Tibial artery (tissue), 4 donors: ENCODE measurements around the gene CAMKK2.

Experiments used
- DNase-seq, 2 donors: peaks; one replicate each; pipeline ENCODE4 v3.0.0-alpha.2; 2019
- H3K27ac ChIP-seq, 2 donors: fragments of 200-600 bp; sonication (generic) in 1 of 2; 1 replicate in 1 of 2; 2 replicates in 1 of 2; pipeline ENCODE4 v1.5.1; 2018 to 2019; ENCODE audit warnings: mild to moderate bottlenecking in 1 of 2
- H3K27me3 ChIP-seq, 2 donors: fragments of 200-600 bp; sonication (generic) in 1 of 2; one replicate each; pipeline versions ENCODE4 v1.5.1 to v1.6.0; 2016 to 2019
- H3K36me3 ChIP-seq, 3 donors: fragments of 200-600 bp; sonication (generic) in 2 of 3; one replicate each; pipeline ENCODE4 v1.5.1; 2016 to 2019; ENCODE audit warnings: mild to moderate bottlenecking in 2 of 3
- H3K4me1 ChIP-seq, 4 donors: fragments of 200-600 bp; sonication (generic) in 2 of 4; 1 replicate in 3 of 4; 2 replicates in 1 of 4; pipeline ENCODE4 v1.5.1; 2016 to 2019
- H3K4me3 ChIP-seq, 2 donors: fragments of 200-600 bp; sonication (generic) in 1 of 2; 1 replicate in 1 of 2; 2 replicates in 1 of 2; pipeline ENCODE4 v1.5.1; 2018 to 2019; ENCODE audit warnings: mild to moderate bottlenecking in 2 of 2
- H3K9me3 ChIP-seq, 3 donors: fragments of 200-600 bp; sonication (generic) in 1 of 3; one replicate each; pipeline ENCODE4 v1.5.1; 2016 to 2019
- intact Hi-C: fragments of 100-400 bp; cut with DNase I; formaldehyde crosslinking; loops from one replicate; pipeline ENCODE4 v1.15.0; 2023; ENCODE audit warnings: low total_unique reads
- TF ChIP-seq, protein P1 (sequence below), 2 experiments: fragments of 200-600 bp in 1 of 2; fragments of 450-650 bp in 1 of 2; IDR thresholded peaks; one replicate each; pipeline ENCODE4 v1.5.1; 2017 to 2019; ENCODE audit warnings: antibody characterized with exemption in 2 of 2, mild to moderate bottlenecking in 1 of 2, moderate library complexity in 1 of 2

The CAMKK2 gene

DNA sequence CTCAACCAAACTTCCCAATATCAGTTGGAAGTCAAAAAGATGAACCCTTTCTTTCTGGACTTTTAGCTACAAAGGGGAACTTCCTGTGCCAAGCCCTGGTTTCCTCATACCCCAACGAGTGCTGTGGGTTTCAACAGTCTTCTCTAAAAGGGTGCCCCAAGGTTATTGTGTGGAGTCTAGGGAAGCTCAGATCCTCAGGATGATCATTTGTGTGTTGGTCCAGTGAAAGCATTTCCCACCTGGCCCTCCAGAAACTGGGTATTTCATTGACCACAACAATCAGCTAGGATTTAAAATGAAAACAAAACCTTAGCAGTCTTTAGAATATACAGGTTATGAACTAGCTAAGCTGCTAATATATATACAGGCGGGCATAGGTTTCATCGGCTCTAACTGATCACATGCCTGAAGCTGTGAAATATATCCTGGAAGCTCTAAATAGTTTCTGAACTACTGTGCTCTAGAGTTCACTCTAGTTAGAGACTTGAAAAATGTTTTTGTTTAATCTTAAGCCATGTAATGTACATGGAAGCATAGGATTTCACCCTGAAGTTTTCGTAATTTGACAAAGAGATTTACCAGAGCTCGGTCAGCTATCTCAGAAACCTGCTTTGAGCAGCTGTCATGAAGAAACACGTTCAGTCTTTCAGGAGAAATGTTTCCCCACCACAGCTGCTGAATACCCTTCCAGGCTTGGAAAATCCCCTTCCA is 57.0 kb downstream of the CAMKK2 start:
- Histone ChIP-seq H3K27ac (peak overlapping the region; percentile 71 to 76), H3K9me3 (no peaks in the 10 kb centered on the region), H3K4me3 (no peak overlapping the region), H3K27me3 (no peaks in the 10 kb centered on the region), H3K36me3 (peaks cover 0 to 45% (median 32%) of the 10 kb centered on the region in 3 donors), H3K4me1 (peaks cover 0 to 25% (median 18%) of the 10 kb centered on the region in 4 donors)
- TF ChIP-seq, protein P1, sequence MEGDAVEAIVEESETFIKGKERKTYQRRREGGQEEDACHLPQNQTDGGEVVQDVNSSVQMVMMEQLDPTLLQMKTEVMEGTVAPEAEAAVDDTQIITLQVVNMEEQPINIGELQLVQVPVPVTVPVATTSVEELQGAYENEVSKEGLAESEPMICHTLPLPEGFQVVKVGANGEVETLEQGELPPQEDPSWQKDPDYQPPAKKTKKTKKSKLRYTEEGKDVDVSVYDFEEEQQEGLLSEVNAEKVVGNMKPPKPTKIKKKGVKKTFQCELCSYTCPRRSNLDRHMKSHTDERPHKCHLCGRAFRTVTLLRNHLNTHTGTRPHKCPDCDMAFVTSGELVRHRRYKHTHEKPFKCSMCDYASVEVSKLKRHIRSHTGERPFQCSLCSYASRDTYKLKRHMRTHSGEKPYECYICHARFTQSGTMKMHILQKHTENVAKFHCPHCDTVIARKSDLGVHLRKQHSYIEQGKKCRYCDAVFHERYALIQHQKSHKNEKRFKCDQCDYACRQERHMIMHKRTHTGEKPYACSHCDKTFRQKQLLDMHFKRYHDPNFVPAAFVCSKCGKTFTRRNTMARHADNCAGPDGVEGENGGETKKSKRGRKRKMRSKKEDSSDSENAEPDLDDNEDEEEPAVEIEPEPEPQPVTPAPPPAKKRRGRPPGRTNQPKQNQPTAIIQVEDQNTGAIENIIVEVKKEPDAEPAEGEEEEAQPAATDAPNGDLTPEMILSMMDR (IDR thresholded peaks at IDR 0.05): no peak
- intact Hi-C loops: no loop called here
- no peak for DNase-seq

DNA sequence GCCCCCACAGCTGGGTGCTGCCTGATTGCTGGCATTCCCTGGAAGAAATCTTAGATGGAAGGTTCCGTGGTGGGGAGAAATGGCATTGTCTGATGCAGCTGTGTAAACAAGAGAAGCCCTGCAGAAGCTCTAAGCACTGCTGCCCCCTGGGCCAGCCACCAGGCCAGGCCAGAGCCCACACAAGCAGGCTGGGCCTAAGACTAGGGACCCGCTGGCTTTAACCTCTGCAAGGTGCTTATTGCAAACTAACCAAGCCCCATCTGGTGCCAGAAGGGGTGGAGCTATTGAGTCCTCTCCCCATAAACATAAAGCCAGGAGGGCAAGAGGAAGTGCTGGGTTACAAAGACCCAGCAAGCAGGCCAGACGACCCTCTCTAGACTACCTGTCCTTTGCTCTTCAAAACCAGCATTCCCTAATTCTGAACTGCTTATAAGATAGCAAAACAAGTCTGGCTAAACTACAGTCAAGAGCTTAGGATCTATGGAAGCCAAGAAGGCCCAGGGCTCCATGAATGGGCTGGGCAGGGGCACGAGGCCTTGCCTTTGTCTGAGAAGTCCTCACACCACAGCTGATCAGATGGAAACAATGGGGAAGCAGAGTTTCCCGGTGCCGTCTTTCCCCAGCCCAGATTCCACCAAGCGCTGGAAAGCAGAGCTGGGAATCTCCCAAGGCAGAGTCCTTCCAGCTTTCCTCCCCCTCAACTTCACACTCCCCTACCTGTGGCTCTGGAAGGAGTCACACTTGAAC is 57.7 kb downstream of the CAMKK2 start:
- TF ChIP-seq, protein P1 (IDR thresholded peaks at IDR 0.05): no peak
- no peak for DNase-seq
- Histone ChIP-seq H3K27ac (no peak overlapping the region), H3K9me3 (no peaks in the 10 kb centered on the region), H3K36me3 (peaks cover 3 to 45% (median 26%) of the 10 kb centered on the region in 3 donors), H3K4me3 (no peak overlapping the region), H3K4me1 (peaks cover 0 to 25% (median 18%) of the 10 kb centered on the region in 4 donors), H3K27me3 (no peaks in the 10 kb centered on the region)
- intact Hi-C loops: no loop called here

DNA sequence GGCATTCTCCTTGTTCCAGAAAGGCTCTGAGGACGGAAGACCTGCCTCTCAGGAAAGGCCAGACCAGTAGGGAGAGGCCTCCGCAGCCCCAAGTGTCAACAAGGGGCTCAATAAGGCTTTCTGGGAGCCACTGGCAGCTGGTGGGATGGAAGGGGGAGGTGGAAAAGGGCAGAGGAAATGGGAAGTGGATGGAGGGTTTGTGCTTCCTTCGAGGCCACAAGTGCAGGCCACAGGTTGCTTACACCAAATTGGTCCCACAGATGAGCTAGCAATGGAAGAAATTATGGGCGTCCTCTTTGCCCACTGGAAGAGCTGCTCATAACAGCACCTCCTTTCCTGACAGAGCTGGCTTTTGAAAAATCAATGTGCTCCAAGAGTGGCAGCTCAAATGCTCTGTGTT is 58.4 kb downstream of the CAMKK2 start:
- Histone ChIP-seq H3K9me3 (no peaks in the 10 kb centered on the region), H3K27ac (no peak overlapping the region), H3K36me3 (peaks cover 10 to 47% (median 26%) of the 10 kb centered on the region in 3 donors), H3K4me1 (peaks cover 0 to 25% (median 18%) of the 10 kb centered on the region in 4 donors), H3K27me3 (no peaks in the 10 kb centered on the region), H3K4me3 (no peak overlapping the region)
- intact Hi-C loops: no loop called here
- TF ChIP-seq, protein P1 (IDR thresholded peaks at IDR 0.05): no peak
- DNase-seq: no peak

DNA sequence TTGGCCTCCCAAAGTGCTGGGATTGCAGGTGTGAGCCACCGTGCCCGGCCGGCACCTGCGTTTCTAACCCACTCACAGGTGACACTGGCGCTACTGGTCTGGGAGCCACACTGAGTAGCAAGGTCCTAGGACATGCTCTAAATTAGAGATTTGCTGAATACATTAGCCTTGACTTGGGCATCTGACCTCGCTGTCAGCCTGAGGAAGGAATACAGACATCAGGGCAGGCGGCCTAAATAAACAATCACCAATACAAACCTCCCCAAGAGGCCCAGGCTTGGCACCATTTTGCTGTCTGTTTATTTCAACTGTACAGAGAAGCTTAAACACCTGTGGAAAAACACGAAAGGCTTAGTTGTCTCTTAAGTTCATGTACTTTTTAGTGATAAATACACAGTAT is 59.1 kb downstream of the CAMKK2 start:
- TF ChIP-seq, protein P1 (IDR thresholded peaks at IDR 0.05): no peak
- no peak for DNase-seq
- no peaks in the 10 kb centered on the region for H3K9me3 ChIP-seq
- H3K27ac ChIP-seq: no peak overlapping the region
- H3K36me3 ChIP-seq: peaks cover 11 to 54% (median 31%) of the 10 kb centered on the region in 3 donors
- H3K4me1 ChIP-seq: peaks cover 0 to 25% (median 18%) of the 10 kb centered on the region in 4 donors
- intact Hi-C loops: no loop called here
- no peaks in the 10 kb centered on the region for H3K27me3 ChIP-seq
- no peak overlapping the region for H3K4me3 ChIP-seq

DNA sequence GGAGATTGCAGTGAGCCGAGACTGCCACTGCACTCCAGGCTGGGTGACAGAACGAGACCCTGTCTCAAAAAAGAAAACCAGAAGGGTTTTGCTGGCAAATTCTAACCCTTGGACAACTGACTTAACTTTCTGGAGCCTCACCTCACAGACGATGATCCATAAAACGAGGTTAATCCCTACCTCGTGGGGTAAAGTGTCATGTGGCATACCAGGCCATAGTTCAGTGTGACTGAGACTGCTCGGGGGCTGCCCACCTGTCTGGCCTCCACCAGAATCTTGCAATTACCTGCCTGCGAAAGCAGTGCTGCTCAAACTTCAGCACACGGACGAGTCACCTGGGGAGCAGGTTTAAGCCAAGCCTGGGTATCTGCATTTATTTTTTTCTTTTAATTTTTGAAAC is 59.7 kb downstream of the CAMKK2 start:
- no peaks in the 10 kb centered on the region for H3K9me3 ChIP-seq
- peaks cover 11 to 59% (median 33%) of the 10 kb centered on the region in 3 donors for H3K36me3 ChIP-seq
- TF ChIP-seq, protein P1 (IDR thresholded peaks at IDR 0.05): no peak
- no peaks in the 10 kb centered on the region for H3K27me3 ChIP-seq
- H3K4me1 ChIP-seq: peaks cover 0 to 25% (median 18%) of the 10 kb centered on the region in 4 donors
- H3K4me3 ChIP-seq: no peak overlapping the region
- DNase-seq: no peak
- intact Hi-C loops: no loop called here
- H3K27ac ChIP-seq: no peak overlapping the region
